UCSD-AML1 (cell line): Measurements from ENCODE around the gene MISP3.

Experiments used
- DNase-seq: peaks from one replicate; lab custom pipeline; 2025; ENCODE audit not compliant: unreplicated experiment; lab: John Stamatoyannopoulos, UW

The MISP3 gene

DNA sequence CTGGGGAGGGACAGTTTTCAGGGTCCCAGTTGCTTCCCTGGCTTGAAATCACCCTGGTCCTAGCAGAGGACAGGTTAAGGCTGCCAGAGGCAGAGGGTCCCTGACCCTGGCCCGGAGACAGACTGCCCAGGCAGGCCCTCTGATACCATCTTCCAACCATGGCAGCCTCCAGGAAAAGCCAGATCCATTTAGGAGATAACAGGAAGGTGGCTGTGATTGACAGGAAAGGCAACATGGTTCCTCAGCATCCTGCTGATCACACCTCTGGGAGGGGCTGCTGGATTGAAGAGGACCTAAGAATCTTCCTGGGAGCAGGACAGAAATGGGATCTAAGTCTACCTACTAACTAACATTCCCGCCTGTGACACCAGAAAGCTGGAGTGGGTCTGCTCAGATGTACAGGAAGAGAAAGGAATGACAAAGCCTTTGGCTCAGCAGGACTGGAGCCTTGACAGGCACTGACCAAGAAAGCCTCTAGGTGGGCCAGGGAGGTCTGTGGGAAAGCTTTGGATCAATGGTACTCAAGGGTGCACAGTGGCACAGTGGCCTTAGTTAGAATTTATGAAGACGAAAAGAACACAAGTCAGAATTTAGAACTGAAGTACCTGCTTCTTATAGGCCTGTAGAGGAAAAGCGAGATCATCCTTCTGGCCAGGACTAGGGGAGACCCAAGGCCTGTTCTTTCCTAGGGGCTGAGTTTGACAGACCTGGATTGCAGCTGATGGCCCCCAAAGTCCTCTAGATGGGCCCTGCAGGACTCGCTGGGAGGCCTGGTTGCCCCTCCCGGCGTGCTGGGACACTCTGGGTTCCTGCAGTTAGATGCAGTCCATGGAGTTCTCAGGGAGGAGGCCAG lies 47.3 kb downstream of the MISP3 start:
- DNase-seq: no peak

DNA sequence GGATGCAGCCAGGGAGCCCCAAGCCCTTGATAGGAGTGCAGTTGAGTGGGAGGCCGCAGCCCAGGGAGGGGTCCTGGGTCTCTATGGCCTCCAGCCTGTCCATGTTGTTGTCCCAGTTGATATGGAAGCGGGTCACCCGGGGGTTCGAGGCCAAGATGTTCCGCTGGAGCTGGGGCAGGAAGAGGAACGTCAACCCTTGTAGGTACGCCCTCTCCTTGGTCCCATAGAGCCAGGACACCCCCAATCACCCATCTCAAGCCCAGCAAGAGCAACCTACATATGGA lies 47.9 kb downstream of the MISP3 start:
- DNase-seq: no peak

GRCh38 chr19:14122924-14123323 lies 50.3 kb downstream of the MISP3 start:
- DNase-seq: no peak
